Uterus (tissue), 4 donors: Measurements from ENCODE around the gene BTBD6. TPM values are rescaled to one million over a fixed set of nuclear protein-coding genes. Genes with fewer than 3 reads are reported as not detected.

Experiments
- DNase-seq, 2 donors: peaks; one replicate each; pipeline ENCODE4 v3.0.0-alpha.2; 2019 to 2020
- H3K27ac ChIP-seq, 2 donors: fragments of 200-600 bp; sonication (generic); 1 replicate in 1 of 2; 2 replicates in 1 of 2; pipeline ENCODE4 v1.5.1; 2016 to 2018
- H3K27me3 ChIP-seq, 2 donors: fragments of 200-600 bp; sonication (generic); one replicate each; pipeline ENCODE4 v1.5.1; 2018 to 2019; ENCODE audit warnings: control low read depth in 1 of 2
- H3K36me3 ChIP-seq, 2 donors: fragments of 200-600 bp; sonication (generic); one replicate each; pipeline ENCODE4 v1.5.1; 2019; ENCODE audit warnings: control low read depth in 1 of 2
- H3K4me1 ChIP-seq, 2 donors: fragments of 200-600 bp; sonication (generic); one replicate each; pipeline ENCODE4 v1.5.1; 2018 to 2019; ENCODE audit warnings: control low read depth in 1 of 2
- H3K4me3 ChIP-seq, 2 donors: fragments of 200-600 bp; sonication (generic); 1 replicate in 1 of 2; 2 replicates in 1 of 2; pipeline ENCODE4 v1.5.1; 2018 to 2019; ENCODE audit warnings: mild to moderate bottlenecking in 1 of 2
- H3K9me3 ChIP-seq, 2 donors: fragments of 200-600 bp; sonication (generic); one replicate each; pipeline ENCODE4 v1.5.1; 2019; ENCODE audit warnings: control low read depth in 1 of 2
- POLR2A ChIP-seq, 2 donors: fragments of 450-650 bp; IDR thresholded peaks; one replicate each; pipeline ENCODE4 v1.6.1; 2016; ENCODE audit warnings: antibody characterized with exemption in 2 of 2, mild to moderate bottlenecking in 1 of 2, moderate library complexity in 1 of 2
- intact Hi-C: fragments of 100-400 bp; cut with DNase I; formaldehyde crosslinking; loops from one replicate; pipeline ENCODE4 v1.15.1; 2023; ENCODE audit warnings: low total_unique reads
- total RNA-seq, 4 donors: library from RNA; depleted of rRNA in 3 of 4; stranded (reverse); fragments of >200 nt in 3 of 4; gene quantifications; one replicate each; pipeline versions ENCODE4 v1.1.0 to v1.2.4, GENCODE V29; 2014 to 2023
- TF ChIP-seq, protein P1 (sequence below), 4 experiments: fragments of 200-600 bp in 2 of 4; fragments of 450-650 bp in 2 of 4; sonication (generic) in 2 of 4; IDR thresholded peaks; one replicate each; pipeline ENCODE4 v1.5.1; 2016 to 2019; ENCODE audit warnings: antibody characterized with exemption in 4 of 4, mild to moderate bottlenecking in 2 of 4, moderate library complexity in 1 of 4
- donor health status: DM: yes; HTN: yes; CAD: no.

Gene BTBD6
- total RNA-seq, 4 donors from 2014 or later: 12.8 to 41.9 (median 27.9) TPM

DNA sequence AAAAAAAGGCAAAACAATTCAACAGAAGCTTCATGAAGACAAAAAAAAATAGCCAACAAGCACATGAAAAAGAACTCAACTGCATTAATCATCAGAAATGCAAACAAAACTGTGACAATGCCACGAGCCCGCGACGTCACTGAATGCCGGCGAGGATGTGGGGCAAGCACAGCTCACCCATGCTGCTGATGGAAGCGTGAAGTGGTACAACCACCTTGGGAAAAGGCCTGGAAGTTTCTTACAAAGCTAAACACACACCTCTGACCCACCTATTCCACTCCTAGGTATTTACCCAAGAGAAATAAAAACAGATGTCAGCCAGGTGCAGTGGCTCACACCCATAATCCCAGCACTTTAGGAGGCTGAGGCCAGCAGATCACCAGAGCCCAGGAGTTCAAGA lies 10.5 kb downstream of the BTBD6 start:
- Histone ChIP-seq H3K27ac (no peak overlapping the region), H3K36me3 (no peaks in the 10 kb centered on the region), H3K4me3 (no peak overlapping the region), H3K4me1 (no peaks in the 10 kb centered on the region), H3K9me3 (no peaks in the 10 kb centered on the region), H3K27me3 (no peaks in the 10 kb centered on the region)
- intact Hi-C loops: no loop called here
- no peak for DNase-seq
- no peak for TF ChIP-seq POLR2A (IDR thresholded peaks at IDR 0.05)
- TF ChIP-seq, protein P1, sequence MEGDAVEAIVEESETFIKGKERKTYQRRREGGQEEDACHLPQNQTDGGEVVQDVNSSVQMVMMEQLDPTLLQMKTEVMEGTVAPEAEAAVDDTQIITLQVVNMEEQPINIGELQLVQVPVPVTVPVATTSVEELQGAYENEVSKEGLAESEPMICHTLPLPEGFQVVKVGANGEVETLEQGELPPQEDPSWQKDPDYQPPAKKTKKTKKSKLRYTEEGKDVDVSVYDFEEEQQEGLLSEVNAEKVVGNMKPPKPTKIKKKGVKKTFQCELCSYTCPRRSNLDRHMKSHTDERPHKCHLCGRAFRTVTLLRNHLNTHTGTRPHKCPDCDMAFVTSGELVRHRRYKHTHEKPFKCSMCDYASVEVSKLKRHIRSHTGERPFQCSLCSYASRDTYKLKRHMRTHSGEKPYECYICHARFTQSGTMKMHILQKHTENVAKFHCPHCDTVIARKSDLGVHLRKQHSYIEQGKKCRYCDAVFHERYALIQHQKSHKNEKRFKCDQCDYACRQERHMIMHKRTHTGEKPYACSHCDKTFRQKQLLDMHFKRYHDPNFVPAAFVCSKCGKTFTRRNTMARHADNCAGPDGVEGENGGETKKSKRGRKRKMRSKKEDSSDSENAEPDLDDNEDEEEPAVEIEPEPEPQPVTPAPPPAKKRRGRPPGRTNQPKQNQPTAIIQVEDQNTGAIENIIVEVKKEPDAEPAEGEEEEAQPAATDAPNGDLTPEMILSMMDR (IDR thresholded peaks at IDR 0.05): no peak

DNA sequence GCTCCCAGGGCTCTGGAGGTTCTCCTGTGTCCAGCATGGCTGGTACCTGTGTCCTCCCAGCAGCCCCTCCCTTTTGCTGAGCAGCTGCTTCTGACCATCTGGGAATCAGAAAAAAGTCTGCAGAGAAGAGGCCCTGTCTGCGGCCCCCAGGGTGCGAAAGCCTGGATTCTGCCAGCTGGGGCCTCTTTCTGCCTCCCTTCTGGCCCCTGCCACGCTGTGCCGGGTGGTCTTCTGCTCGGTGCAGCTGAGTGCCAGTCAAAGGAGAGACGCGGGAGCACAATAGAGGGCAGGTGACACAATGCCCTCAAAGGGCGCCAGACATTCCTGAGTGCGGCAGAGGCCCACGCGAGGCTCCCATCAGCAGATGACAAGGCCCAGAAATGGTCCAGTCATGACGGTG lies 12.6 kb downstream of the BTBD6 start:
- intact Hi-C loops: no loop called here
- no peaks in the 10 kb centered on the region for H3K9me3 ChIP-seq
- TF ChIP-seq POLR2A (IDR thresholded peaks at IDR 0.05): no peak
- no peak overlapping the region for H3K27ac ChIP-seq
- H3K27me3 ChIP-seq: no peaks in the 10 kb centered on the region
- DNase-seq: no peak
- no peaks in the 10 kb centered on the region for H3K4me1 ChIP-seq
- no peaks in the 10 kb centered on the region for H3K36me3 ChIP-seq
- H3K4me3 ChIP-seq: no peak overlapping the region

DNA sequence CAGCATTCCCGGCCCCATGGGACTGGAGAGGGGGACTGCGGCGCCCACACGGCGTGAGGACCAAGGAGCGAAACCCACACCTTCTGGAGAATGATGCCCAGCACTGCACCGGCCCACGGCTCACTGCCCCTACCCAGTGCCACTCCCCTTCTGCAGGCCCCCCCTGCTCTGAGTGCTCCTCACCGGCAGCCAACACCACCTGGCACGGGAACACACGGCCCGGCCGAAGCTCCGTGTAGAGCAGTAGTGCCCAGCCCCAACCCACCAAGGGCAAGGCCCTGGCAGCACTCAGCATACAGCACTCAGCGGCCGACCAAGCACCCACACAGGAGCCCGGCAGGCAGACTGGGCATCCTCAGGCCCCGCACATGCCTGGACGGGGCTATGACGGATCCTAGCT lies 13.4 kb downstream of the BTBD6 start:
- Histone ChIP-seq H3K4me3 (no peak overlapping the region), H3K4me1 (no peaks in the 10 kb centered on the region), H3K36me3 (no peaks in the 10 kb centered on the region), H3K27ac (no peak overlapping the region), H3K27me3 (no peaks in the 10 kb centered on the region), H3K9me3 (no peaks in the 10 kb centered on the region)
- TF ChIP-seq, protein P1 (IDR thresholded peaks at IDR 0.05): no peak
- TF ChIP-seq POLR2A (IDR thresholded peaks at IDR 0.05): no peak
- DNase-seq: no peak
- intact Hi-C loops: no loop called here

DNA sequence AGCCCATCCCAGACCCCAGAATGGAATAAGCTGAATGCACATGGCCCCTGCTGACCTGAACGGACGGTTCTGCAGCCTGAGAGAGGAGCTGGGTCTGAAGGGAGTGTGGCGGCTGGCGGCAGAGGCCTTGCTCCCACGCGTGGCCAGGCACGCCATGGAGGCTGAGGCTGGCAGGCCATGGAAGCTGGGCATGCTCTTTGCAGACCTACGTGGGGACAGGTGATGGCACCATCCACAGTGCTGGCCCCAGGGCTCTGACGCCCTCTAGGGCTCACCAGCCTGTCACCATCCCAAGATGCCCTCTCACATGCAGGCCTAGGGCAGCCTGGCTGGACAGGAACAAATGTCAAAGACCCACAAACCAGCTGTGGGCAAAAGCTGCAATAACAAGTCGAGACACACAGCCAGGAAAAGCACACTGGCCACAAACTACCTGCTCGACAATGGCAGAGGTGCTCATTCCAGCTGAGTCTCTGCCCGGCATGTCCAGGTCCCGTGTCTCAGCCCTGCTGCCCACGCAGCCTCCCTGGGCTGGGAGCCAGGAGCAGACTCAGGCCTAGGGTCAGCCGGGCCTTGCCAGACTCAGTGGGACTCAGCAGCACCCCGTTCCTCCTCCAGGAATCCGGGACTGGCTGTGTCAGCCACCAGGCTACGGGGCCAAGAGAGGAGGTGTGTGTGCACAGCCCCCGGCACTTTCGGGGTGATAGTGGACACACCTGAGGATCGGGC lies 19.7 kb downstream of the BTBD6 start:
- H3K9me3 ChIP-seq: no peaks in the 10 kb centered on the region
- intact Hi-C loops: no loop called here

DNA sequence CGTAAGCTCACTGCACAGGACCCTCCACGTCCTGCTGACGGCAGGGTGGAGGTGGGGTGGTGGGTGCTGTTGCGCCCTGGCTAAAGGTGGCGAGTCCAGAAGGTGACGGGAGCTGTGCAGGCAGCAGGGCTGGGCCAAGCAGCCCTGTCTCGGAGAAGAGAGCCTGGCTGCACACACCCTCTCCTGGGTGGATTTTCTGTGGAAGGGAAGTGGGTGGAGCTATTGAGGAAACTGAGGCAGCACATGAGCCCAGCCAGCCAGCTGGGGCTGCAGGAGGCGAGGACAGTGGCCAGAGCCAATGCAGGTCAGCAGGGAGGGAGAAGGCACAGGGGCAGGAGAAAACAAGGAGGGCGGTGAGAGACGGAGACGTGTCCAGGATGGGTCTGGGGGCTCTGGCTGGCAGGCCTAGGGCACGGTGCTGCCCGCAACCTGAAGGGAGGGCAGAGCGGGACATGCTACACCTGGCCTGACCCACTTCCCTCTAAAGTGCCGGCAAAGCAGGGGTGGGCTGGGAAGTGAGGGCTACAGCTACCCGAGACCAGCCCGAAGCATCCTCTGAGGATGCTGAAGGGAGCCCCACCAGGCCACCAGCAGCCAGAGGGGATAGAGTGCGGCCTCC lies 20.5 kb downstream of the BTBD6 start:
- no peaks in the 10 kb centered on the region for H3K4me1 ChIP-seq
- H3K36me3 ChIP-seq: no peaks in the 10 kb centered on the region
- intact Hi-C loops: no loop called here

More for the DNA sequence above, 19.7 kb downstream of the BTBD6 start:
- Histone ChIP-seq H3K4me3 (no peak overlapping the region), H3K27ac (no peak overlapping the region), H3K36me3 (no peaks in the 10 kb centered on the region), H3K4me1 (no peaks in the 10 kb centered on the region), H3K27me3 (no peaks in the 10 kb centered on the region)
- no peak for TF ChIP-seq POLR2A (IDR thresholded peaks at IDR 0.05)
- TF ChIP-seq, protein P1 (IDR thresholded peaks at IDR 0.05): no peak
- no peak for DNase-seq

More for the DNA sequence above, 20.5 kb downstream of the BTBD6 start:
- Histone ChIP-seq H3K27me3 (no peaks in the 10 kb centered on the region), H3K4me3 (no peak overlapping the region), H3K9me3 (no peaks in the 10 kb centered on the region), H3K27ac (no peak overlapping the region)
- TF ChIP-seq POLR2A (IDR thresholded peaks at IDR 0.05): no peak
- TF ChIP-seq, protein P1 (IDR thresholded peaks at IDR 0.05): no peak
- no peak for DNase-seq
